Measurements from ENCODE around the gene SNAP25.

Gene SNAP25

DNA sequence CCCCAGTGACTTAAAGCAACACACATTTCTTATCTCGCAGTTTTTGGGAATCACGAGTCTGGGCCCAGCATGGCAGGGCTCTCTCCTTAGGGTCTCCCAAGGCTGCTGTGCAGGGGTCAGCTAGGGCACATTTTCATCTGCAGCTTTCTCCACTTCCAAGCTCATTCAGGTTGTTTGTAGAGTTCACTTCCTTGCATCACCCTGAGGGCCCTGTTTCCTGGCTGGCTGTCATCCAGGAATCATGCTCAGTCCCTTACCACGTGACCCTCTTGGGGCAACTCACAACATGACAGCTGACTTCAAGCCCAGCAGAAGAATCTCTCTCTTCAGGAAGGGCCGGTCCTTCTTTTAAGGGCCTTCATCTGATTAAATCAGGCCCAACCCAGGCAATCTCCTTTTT, 21.3 kb downstream of the SNAP25 start:
- H3K9me2 ChIP-seq (replicated peaks; ENCODE audit: insufficient read depth, low read length): no peaks in the 10 kb centered on the region
- no peak overlapping the region for H3K9ac ChIP-seq (ENCODE audit: low read length)
- H3K4me1 ChIP-seq (ENCODE audit: low read length): no peaks in the 10 kb centered on the region
- H2AFZ ChIP-seq (ENCODE audit: low read length): no peak overlapping the region
- no peak overlapping the region for H3K4me3 ChIP-seq (ENCODE audit: low read length)
- no peak overlapping the region for H3K27ac ChIP-seq (ENCODE audit: low read length)
- no peaks in the 10 kb centered on the region for H4K20me1 ChIP-seq (ENCODE audit: insufficient read depth, low read length)
- no peak for DNase-seq
- no peaks in the 10 kb centered on the region for H3F3A ChIP-seq (ENCODE audit: insufficient read depth, low read length)
- no peaks in the 10 kb centered on the region for H3K79me2 ChIP-seq (ENCODE audit: low read length)
- no peaks in the 10 kb centered on the region for H3K36me3 ChIP-seq (replicated peaks; ENCODE audit: insufficient read depth, low read length)
- H3K27me3 ChIP-seq (replicated peaks; ENCODE audit: insufficient read depth, low read length): no peaks in the 10 kb centered on the region
- no peaks in the 10 kb centered on the region for H3K9me3 ChIP-seq (replicated peaks; ENCODE audit: insufficient read depth, low read length)
- no peak for TF ChIP-seq EZH2phosphoT487 (IDR thresholded peaks at IDR 0.05; ENCODE audit: low read length)
- TF ChIP-seq CTCF (IDR thresholded peaks at IDR 0.05; ENCODE audit: low read length): no peak
- TF ChIP-seq EZH2 (optimal IDR thresholded peaks at IDR 0.05; ENCODE audit: low read depth, low read length): no peak
- no peak overlapping the region for H3K4me2 ChIP-seq (ENCODE audit: low read depth, low read length)

- Histone ChIP-seq H3K9me2 (replicated peaks; ENCODE audit: insufficient read depth, low read length) (no peaks in the 10 kb centered on the region), H3K9ac (ENCODE audit: low read length) (no peak overlapping the region), H3K4me2 (ENCODE audit: low read depth, low read length) (no peak overlapping the region), H3K27me3 (replicated peaks; ENCODE audit: insufficient read depth, low read length) (no peaks in the 10 kb centered on the region), H3K4me3 (ENCODE audit: low read length) (no peak overlapping the region), H4K20me1 (ENCODE audit: insufficient read depth, low read length) (no peaks in the 10 kb centered on the region), H2AFZ (ENCODE audit: low read length) (no peak overlapping the region), H3K27ac (ENCODE audit: low read length) (no peak overlapping the region), H3F3A (ENCODE audit: insufficient read depth, low read length) (no peaks in the 10 kb centered on the region), H3K4me1 (ENCODE audit: low read length) (no peaks in the 10 kb centered on the region), H3K79me2 (ENCODE audit: low read length) (no peaks in the 10 kb centered on the region), H3K9me3 (replicated peaks; ENCODE audit: insufficient read depth, low read length) (no peaks in the 10 kb centered on the region), H3K36me3 (replicated peaks; ENCODE audit: insufficient read depth, low read length) (no peaks in the 10 kb centered on the region)
- DNase-seq: no peak
- TF ChIP-seq EZH2 (optimal IDR thresholded peaks at IDR 0.05; ENCODE audit: low read depth, low read length) (no peak), CTCF (IDR thresholded peaks at IDR 0.05; ENCODE audit: low read length) (no peak), EZH2phosphoT487 (IDR thresholded peaks at IDR 0.05; ENCODE audit: low read length) (no peak)
Observed at GRCh38 chr20:10240655-10241054, 22.0 kb downstream of the SNAP25 start.

DNA sequence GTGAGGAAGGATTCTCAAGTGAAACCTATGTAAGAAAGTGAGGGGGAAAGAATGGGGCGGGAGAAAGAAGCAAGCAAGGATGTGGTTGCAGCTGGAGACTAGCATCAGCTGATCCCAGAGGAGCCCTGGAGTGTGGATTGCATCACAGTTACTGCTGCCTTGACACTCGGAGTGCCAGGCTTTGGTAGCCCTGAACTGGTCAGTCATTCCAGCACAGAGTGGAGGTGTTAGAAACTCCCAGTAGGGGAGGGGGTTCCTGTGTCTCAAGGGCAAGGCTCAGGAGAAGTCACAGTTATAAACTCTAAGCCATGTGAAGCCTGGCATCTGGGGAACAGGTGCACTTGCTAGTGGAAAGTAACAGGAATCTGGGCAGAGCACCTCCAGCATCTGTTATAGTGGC, 23.5 kb downstream of the SNAP25 start:
- H3K4me2 ChIP-seq (ENCODE audit: low read depth, low read length): no peak overlapping the region
- DNase-seq: no peak
- no peak overlapping the region for H3K27ac ChIP-seq (ENCODE audit: low read length)
- H3K4me3 ChIP-seq (ENCODE audit: low read length): no peak overlapping the region
- H3K36me3 ChIP-seq (replicated peaks; ENCODE audit: insufficient read depth, low read length): no peaks in the 10 kb centered on the region
- no peaks in the 10 kb centered on the region for H3K4me1 ChIP-seq (ENCODE audit: low read length)
- H3K27me3 ChIP-seq (replicated peaks; ENCODE audit: insufficient read depth, low read length): no peaks in the 10 kb centered on the region
- H3K9ac ChIP-seq (ENCODE audit: low read length): no peak overlapping the region
- H3F3A ChIP-seq (ENCODE audit: insufficient read depth, low read length): no peaks in the 10 kb centered on the region
- no peaks in the 10 kb centered on the region for H4K20me1 ChIP-seq (ENCODE audit: insufficient read depth, low read length)
- H3K79me2 ChIP-seq (ENCODE audit: low read length): no peaks in the 10 kb centered on the region
- no peak for TF ChIP-seq EZH2phosphoT487 (IDR thresholded peaks at IDR 0.05; ENCODE audit: low read length)
- no peak for TF ChIP-seq CTCF (IDR thresholded peaks at IDR 0.05; ENCODE audit: low read length)
- no peak for TF ChIP-seq EZH2 (optimal IDR thresholded peaks at IDR 0.05; ENCODE audit: low read depth, low read length)
- no peaks in the 10 kb centered on the region for H3K9me2 ChIP-seq (replicated peaks; ENCODE audit: insufficient read depth, low read length)
- no peak overlapping the region for H2AFZ ChIP-seq (ENCODE audit: low read length)
- H3K9me3 ChIP-seq (replicated peaks; ENCODE audit: insufficient read depth, low read length): no peaks in the 10 kb centered on the region
